A673 (cell line): Measurements from ENCODE around the gene PCDHGA5. TPM values are rescaled to one million over a fixed set of nuclear protein-coding genes. Genes with fewer than 3 reads are reported as not detected.

Experiments used
- BruUV-seq: library from RNA; stranded (reverse); fragments of 400-500 nt; replicated peaks from 2 replicates; lab custom pipeline; 2021; lab: Mats Ljungman, UMichigan
- CTCF ChIA-PET: fragments of 300-600 bp; sonication (Branson Sonifier 250); formaldehyde crosslinking; loops from one replicate; lab custom pipeline; 2022; ENCODE audit warnings: antibody characterized with exemption; lab: Charles Lee
- POLR2A ChIA-PET: fragments of 300-600 bp; sonication (Branson Sonifier 250); formaldehyde crosslinking; loops from one replicate; lab custom pipeline; 2022; ENCODE audit warnings: antibody characterized with exemption; ENCODE audit not compliant: low non-redundant PET; lab: Charles Lee
- DNase-seq: peaks from one replicate; pipeline ENCODE4 v3.0.0-alpha.2; 2015; ENCODE audit warnings: low spot score
- H3K27ac ChIP-seq: fragments of 200-600 bp; sonication (generic); 2 replicates; pipeline ENCODE4 v1.5.1; 2016; ENCODE audit warnings: mixed run types, low read depth, mild to moderate bottlenecking, mixed read lengths, antibody characterized with exemption, low read length; ENCODE audit not compliant: poor library complexity, severe bottlenecking
- H3K27me3 ChIP-seq: fragments of 200-600 bp; sonication (generic); replicated peaks from 2 replicates; pipeline ENCODE4 v1.6.1; 2017; ENCODE audit warnings: mixed run types, low read depth, mild to moderate bottlenecking, mixed read lengths, antibody characterized with exemption, low read length; ENCODE audit not compliant: insufficient read depth, poor library complexity
- H3K36me3 ChIP-seq: fragments of 200-600 bp; sonication (generic); 2 replicates; pipeline ENCODE4 v1.6.1; 2016; ENCODE audit warnings: mixed run types, mild to moderate bottlenecking, mixed read lengths, antibody characterized with exemption, low read length; ENCODE audit not compliant: insufficient read depth, poor library complexity, severe bottlenecking
- H3K4me1 ChIP-seq: fragments of 200-600 bp; sonication (generic); 2 replicates; pipeline ENCODE4 v1.6.1; 2017; ENCODE audit warnings: mixed run types, mild to moderate bottlenecking, mixed read lengths, antibody characterized with exemption, low read length; ENCODE audit not compliant: insufficient read depth, poor library complexity, severe bottlenecking
- H3K4me3 ChIP-seq: fragments of 200-600 bp; sonication (generic); 2 replicates; pipeline ENCODE4 v1.5.1; 2016; ENCODE audit warnings: low read depth, mixed run types, mild to moderate bottlenecking, mixed read lengths, low read length; ENCODE audit not compliant: poor library complexity, severe bottlenecking
- H3K9me3 ChIP-seq: fragments of 200-600 bp; sonication (generic); 2 replicates; pipeline ENCODE4 v1.6.1; 2016; ENCODE audit warnings: mixed run types, low read depth, mild to moderate bottlenecking, mixed read lengths, antibody characterized with exemption, low read length; ENCODE audit not compliant: poor library complexity, severe bottlenecking
- CTCF ChIP-seq: fragments of 300-800, 200-600 bp; sonication (generic); conservative IDR thresholded peaks from 2 replicates; pipeline ENCODE4 v1.5.1; 2017; ENCODE audit warnings: low read depth, mild to moderate bottlenecking, antibody characterized with exemption, low read length, moderate library complexity, mixed read lengths
- EZH2 ChIP-seq: fragments of 200-600 bp; sonication (generic); IDR thresholded peaks from 2 replicates; pipeline ENCODE4 v1.6.1; 2017; ENCODE audit warnings: borderline replicate concordance, low read depth, mild to moderate bottlenecking, mixed read lengths, antibody characterized with exemption, low read length; ENCODE audit not compliant: poor library complexity, severe bottlenecking
- intact Hi-C: fragments of 100-400 bp; cut with micrococcal nuclease; formaldehyde crosslinking; loops from one replicate; pipeline ENCODE4 v1.10.0; 2022; ENCODE audit not compliant: unreplicated experiment
- total RNA-seq: library from RNA; stranded (reverse); gene quantifications from 2 replicates; pipeline ENCODE4 v1.2.3, GENCODE V29; 2021

Gene PCDHGA5
- total RNA-seq, 1 experiment from 2014 or later = 2.6 TPM

- no peaks in the 10 kb centered on the region for H3K36me3 ChIP-seq
- H3K27me3 ChIP-seq = no peaks in the 10 kb centered on the region
- no peak for TF ChIP-seq EZH2
- TF ChIP-seq CTCF = peak; percentile 59
- no peaks in the 10 kb centered on the region for H3K4me1 ChIP-seq
- peak; percentile 67 for DNase-seq
- H3K4me3 ChIP-seq = no peak within 1 kb of the TSS
- CTCF ChIA-PET = interaction anchor here (1.1 kb wide), 1 partner anchor 39 kb away, joined by 3 read pairs; the partner anchor contains the start of gene TAF7
- H3K9me3 ChIP-seq = peaks cover 47% of the 10 kb centered on the region
- TSS peak; percentile 55 for BruUV-seq
- intact Hi-C loops = no loop called here
- POLR2A ChIA-PET = no interaction called here
- no peak within 1 kb of the TSS for H3K27ac ChIP-seq
These were observed 4.1 kb upstream of the PCDHGA5 start, which contains the start of gene PCDHGB2 for GRCh38 chr5:141359790-141360426. TSS of gene PCDHGB2 (plus strand) at chr5:141359994. CDS start at chr5:141360136, 142 bp downstream.

GRCh38 chr5:141360685-141361084, 3.3 kb upstream of the PCDHGA5 start:
- POLR2A ChIA-PET = no interaction called here
- Histone ChIP-seq H3K27me3 (no peaks in the 10 kb centered on the region), H3K36me3 (no peaks in the 10 kb centered on the region), H3K27ac (no peak overlapping the region), H3K4me1 (no peaks in the 10 kb centered on the region), H3K9me3 (peaks cover 47% of the 10 kb centered on the region), H3K4me3 (no peak overlapping the region)
- BruUV-seq = no TSS peak
- TF ChIP-seq CTCF (no peak), EZH2 (no peak)
- intact Hi-C loops = no loop called here
- DNase-seq = no peak
- CTCF ChIA-PET = no interaction called here

GRCh38 chr5:141362719-141363118, 1.2 kb upstream of the PCDHGA5 start:
- H3K36me3 ChIP-seq = no peaks in the 10 kb centered on the region
- POLR2A ChIA-PET = no interaction called here
- peaks cover 53% of the 10 kb centered on the region for H3K9me3 ChIP-seq
- CTCF ChIA-PET = no interaction called here
- BruUV-seq = no TSS peak
- no peaks in the 10 kb centered on the region for H3K4me1 ChIP-seq
- H3K27me3 ChIP-seq = no peaks in the 10 kb centered on the region
- DNase-seq = no peak
- H3K27ac ChIP-seq = no peak overlapping the region
- TF ChIP-seq CTCF (no peak), EZH2 (no peak)
- no peak overlapping the region for H3K4me3 ChIP-seq
- intact Hi-C loops = no loop called here
